HG02870 (cell line): ENCODE measurements around the gene NFKBIA.
A peak's percentile ranks its signal among the peaks of the same experiment; 100 is the strongest.
"Not testable (repeated sequence)": the region's sequence is repeated elsewhere in the genome, so short reads cannot be mapped to it uniquely, and the experiment has no call there.

ENCODE experiments used
- ATAC-seq: cut with Tn5 transposase; IDR thresholded peaks from one replicate; pipeline ENCODE4 v1.9.1; 2021; ENCODE audit warnings: mild to moderate bottlenecking, moderate library complexity; ENCODE audit not compliant: unreplicated experiment

NFKBIA gene

DNA sequence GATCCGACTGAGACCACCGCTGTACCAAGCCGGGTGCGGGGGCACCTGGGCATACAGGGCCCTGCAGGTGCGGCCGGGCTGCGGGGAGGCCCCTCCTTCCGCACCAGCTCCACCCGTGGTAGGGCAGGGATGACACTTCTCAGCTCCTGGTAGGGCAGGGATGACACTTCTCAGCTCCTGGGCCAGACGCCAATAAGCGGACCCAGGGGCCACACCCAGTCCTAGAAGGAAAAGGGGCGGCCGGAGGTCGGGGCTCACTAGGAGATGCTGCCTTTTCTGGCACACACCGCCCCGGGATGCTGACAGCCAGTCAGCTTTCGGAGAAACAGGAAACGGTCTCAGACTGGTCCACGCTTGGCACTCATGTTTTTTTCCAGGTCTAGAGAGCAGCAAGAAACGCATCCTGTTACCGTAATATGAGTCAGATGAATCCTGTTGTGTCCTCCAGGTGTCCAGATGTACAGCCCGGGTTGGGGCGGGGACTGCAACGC lies 34.8 kb downstream of the NFKBIA start:
- no peak for ATAC-seq

DNA sequence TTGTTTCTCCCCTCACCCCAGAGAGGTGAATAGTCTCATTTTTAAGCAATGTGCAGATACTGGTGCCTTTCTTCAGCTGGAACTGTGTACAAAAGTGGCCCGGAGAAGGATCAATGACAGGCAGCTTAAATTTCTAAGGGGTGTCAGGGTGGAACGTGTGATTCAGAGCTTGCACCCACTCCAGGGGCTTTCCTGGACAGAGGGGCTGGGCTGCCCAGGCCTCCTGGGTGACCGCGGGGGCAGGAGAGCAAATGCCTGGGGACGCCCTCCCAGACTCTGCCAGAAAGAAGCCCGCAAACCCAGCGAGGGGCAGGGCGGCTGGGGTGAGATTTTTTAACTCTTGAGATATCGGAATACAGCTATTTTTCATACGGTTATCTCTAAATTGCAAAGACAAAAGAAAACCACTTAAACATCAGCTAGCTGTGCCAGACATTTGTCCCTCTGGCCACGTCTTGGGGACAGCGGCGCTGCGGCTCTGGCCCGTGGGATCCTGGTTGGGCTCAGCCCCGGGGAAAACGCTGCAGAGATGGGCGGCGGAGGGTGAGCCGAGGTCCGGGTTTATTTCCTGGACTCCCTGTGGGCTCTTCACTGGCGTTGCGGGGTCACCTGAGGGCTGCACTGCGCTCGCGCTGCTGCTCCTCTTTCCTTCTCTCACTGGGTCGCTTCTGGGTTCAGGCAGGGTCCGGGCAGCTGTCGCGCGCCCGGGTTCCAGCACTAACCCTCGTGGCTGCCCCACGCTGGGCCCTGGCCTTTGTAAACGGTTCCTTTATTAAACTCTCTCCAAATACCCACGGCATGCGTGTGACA lies 35.8 kb downstream of the NFKBIA start:
- ATAC-seq: no peak

GRCh38 chr14:35368139-35368460 lies 36.4 kb downstream of the NFKBIA start:
- ATAC-seq: no peak

DNA sequence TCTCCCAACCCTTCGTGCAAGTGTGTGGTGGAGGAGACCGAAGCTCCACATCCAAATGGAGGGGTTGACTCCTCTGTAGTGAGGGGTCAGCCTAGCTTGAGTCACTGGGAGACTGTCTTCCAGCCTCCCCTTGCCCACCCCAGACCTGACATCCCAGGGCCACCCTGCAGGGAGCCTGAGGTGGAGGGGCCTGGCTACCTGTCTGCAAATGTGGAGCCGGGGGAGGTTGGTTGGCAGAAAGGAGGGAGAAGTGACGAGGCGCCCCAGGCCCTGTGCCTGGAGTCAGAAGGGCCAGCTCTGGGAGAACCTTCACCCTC lies 37.5 kb downstream of the NFKBIA start:
- no peak for ATAC-seq

DNA sequence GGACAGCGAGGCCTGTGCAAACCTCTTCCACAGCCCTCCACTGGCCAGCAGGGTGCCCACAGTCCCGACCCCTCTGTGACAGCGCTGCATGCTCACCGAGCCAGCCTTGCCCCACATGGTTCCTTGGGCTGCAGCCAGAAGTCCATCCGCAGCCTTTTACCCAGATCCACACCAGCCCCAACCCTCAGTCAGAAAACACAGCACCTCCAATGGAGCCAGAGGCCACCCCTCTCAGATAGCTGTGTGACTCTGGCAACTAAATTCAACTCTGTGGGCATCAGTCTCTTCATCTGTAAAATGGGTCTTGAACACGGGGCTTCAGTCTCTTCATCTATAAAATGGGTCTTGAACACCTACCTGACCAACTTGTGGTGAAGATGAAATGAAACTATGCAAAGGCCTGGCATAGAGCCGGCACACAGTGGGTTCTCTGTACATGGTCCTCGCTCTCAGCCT lies 38.0 kb downstream of the NFKBIA start:
- no peak for ATAC-seq

- no peak for ATAC-seq
Observed at GRCh38 chr14:35366056-35366451, 38.5 kb downstream of the NFKBIA start.

DNA sequence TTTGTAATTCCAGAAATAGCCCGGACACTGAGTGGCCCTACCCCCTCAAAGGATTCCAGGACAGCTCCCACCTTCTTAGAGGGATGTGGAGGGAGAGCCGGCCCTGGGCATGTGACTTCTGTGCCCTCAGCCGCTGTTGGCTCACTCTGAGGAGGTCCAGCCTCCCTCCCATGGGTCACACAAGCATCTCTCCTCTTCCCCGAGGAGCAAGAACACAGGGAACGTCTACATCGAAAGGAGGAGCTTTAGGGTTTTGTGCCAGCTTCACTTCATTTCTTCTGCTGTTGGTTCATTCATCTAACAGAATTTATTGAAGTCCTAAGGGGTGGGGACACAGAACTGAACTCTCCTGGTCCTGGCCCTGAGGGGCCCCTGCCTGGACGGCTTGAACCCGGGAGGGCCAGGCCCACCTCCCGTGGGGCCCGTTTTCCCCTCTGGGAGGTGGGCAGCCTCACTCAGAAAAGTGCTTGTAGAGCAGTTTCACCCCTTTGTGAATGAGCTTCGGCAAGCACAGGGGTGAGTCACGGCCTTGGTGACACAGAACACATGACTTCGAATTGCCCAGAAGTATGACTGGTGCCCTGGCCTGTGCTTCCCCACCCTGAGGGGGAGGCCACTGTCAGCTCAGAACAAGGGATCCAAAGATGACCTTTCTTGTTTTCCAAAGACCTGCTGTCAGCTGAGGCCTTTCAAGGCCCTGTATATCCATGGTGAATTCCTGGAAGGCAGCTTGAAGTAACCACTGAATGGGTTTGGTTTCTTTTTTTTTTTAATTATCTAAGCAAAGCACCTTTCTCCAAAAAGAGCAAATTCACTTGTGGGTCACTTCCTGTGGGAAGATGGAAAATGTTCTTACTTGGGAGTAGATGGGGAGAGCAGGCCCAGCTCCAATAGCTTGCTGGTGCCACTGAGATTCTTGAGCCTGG lies 39.2 kb downstream of the NFKBIA start:
- peak; percentile 39 for ATAC-seq

DNA sequence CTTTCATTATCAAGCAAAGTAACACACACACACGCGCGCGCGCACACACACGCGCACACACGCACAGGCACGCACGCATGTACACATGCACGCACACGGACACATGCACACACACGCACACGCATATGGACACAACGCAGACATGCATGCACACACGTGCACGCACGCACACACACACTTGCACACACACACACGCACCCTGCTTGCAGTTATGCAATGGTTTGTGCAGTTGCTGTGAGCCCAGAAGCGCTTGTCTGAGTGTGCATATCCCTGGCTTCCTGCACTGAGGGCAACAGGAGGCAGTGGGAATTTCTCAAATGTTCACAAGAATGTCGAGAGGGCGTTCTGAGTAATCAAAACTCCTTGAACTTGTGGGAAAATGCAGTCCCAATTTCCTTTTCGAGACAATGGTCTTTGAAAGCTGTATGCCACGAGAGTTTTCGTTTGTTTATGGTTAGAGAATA lies 41.6 kb downstream of the NFKBIA start:
- ATAC-seq: no peak

DNA sequence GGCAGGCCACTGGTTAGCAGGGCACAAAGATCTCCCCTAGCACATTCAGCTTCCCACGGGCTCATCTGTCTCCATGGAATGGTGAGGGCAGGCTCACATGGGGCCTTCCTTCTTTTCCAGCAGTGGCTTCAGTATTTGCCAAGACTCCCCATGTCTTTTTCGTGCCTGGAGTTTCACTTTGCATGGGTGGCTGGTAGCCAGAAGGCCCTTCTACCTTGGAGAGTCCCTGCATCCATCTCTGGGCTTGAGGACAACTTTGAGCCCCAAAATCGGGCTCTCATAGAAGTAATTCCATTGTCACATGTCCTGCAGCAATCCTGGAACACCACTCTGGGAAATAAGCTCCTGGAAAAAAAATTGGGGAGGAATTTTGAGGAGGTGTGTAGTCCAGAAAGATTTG lies 42.1 kb downstream of the NFKBIA start:
- ATAC-seq: no peak

GRCh38 chr14:35361141-35361480 lies 43.4 kb downstream of the NFKBIA start:
- no peak for ATAC-seq

DNA sequence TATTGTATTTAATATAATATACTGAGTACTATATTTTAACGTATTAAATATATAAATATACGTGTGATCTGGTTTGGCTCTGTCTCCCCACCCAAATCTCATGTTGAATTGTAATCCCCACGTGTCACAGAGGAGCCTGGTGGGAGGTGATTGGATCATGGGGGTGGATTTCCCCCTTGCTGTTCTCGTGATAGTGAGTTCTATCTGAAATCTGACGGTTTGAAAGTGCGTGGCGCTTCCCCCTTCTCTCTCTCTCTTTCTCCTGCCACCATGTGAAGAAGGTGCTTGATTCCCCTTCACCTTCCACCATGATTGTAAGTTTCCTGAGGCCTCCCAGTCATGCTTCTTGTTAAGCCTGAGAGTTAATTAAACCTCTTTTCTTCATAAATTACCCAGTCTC lies 44.9 kb downstream of the NFKBIA start:
- ATAC-seq: not testable (repeated sequence)

DNA sequence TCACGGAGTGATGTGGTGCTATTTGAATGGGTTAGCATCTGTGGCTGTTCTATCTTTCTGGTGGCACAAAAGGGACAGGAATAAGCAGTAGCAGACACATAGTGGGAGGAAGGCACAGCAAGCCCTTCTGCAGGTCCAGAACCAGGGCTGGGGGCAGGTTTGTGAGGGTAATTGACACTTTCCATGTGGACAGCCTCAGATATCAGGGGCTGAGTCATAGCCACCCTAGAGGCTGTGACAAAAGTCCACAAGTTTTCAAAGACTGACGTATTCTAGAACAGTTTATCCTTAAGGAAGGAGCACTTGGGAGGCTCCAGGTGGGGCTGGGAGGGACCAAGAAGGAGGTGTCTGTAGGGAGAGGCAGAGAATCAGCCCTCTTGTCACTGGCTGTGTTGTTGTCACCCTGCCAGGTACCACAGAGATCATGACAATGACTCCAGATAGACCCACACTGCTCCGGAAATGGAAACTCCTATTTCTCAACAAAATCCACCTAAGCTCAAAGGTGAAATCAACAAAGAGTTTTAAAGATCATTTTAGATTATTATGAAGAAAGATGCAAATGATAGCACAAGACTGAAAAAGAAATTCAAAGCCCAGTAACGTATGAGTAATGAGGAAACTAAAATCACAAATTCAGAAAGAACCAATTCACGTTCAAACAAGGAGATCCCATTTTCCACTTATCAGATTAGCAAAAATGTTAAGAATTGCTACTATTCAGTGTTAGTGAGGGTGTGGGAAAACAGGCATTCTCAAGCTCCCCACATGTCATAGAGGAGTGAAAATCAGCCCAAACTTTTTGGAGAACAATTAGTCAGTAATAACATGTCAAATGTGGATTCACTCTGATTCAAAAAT lies 48.3 kb downstream of the NFKBIA start:
- peak; percentile 45 for ATAC-seq

DNA sequence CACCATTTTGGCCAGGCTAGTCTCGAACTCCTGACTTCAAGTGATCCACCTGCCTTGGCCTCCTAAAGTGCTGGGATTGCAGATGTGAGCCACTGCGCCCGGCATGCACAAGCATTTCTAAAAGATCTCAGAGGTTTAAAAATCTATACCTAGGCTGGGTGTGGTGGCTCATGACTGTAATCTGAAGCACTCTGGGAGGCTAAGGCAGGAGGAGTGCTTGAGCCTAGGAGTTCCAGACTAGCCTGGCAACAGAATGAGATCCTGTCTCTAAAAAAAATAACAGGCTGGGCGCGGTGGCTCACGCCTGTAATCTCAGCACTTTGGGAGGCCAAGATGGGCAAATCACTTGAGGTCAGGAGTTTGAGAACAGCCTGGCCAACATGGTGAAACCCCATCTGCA lies 49.3 kb downstream of the NFKBIA start:
- ATAC-seq: not testable (repeated sequence)

DNA sequence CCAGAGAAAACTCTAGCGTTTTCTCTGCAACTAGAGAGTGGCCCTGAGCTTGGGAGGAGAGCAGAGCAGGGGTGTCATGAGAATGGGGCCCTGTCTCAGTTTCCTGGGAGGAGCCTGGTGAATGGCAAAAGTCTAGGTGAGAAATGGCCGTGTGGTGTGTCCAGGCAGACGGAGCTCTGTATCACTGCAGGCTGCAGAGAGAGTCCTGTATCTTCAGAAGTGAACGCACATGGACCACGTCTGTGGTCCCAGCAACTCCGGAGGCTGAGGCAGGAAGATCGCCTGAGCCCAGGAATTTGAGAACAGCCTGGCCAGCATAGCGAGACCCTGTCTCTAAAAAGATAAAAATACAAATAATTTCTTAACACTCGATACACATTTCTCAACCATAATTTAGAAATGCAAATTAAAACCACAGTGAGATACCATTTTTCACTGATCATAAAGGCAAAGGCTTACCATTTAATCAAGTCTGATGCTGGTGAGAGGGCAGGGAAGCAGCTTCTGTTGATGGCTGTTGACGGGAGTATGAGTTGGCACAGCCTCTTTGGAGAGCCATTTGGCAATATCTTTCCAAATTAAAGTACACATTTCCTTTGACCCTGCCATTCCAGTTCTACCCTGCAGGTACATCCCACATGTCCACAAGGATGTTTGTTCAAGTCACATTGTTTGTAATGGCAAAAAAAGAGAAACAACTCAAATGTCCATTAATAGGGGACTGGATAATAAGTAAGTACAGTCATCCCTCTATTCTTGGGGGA lies 51.0 kb downstream of the NFKBIA start:
- no peak for ATAC-seq

- ATAC-seq: no peak
Observed at GRCh38 chr14:35352274-35353233, 52.0 kb downstream of the NFKBIA start.

DNA sequence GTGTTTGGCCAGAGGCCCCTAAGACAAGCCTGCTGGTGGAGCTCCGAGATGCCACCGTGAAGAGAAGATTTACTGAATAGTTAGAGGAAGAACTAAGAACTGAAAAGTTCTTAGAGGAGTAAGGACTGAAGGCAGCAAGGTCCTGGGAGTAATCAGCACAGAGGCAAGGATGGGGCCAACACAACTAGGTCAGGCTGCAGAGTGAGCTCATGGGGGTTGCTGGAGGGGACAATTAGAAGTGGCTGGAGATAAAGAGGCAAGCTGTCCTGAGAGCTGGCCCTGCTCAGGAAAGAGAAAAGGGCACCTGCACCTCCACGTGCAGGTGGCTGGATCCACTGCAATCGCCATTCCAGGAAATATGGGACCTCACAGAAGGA lies 52.7 kb downstream of the NFKBIA start:
- ATAC-seq: no peak
